GM23338 (cell line): ENCODE results near the gene ERN1. TPM values are rescaled to one million over a fixed set of nuclear protein-coding genes. Genes with fewer than 3 reads are reported as not detected.

ENCODE experiments used
- ATAC-seq: fragments of 200-7000 bp; cut with Tn5 transposase; 3 replicates; pipeline ENCODE4 v1.9.1; 2020
- DNase-seq: peaks from one replicate; pipeline ENCODE4 v3.0.0-alpha.2; 2015; ENCODE audit warnings: low spot score
- H2AFZ ChIP-seq: fragments of 200-600 bp; sonication (generic); 2 replicates; pipeline ENCODE4 v1.8.0; 2016; ENCODE audit warnings: antibody characterized with exemption, mild to moderate bottlenecking, moderate library complexity
- H3F3A ChIP-seq: fragments of 200-600 bp; sonication (generic); replicated peaks from 2 replicates; pipeline ENCODE4 v1.8.0; 2017; ENCODE audit warnings: antibody characterized with exemption, mixed run types, low read depth
- H3K27ac ChIP-seq: fragments of 200-600 bp; sonication (generic); 2 replicates; pipeline ENCODE4 v1.6.1; 2016; ENCODE audit warnings: low read depth
- H3K27me3 ChIP-seq: fragments of 200-600 bp; sonication (generic); 2 replicates; pipeline ENCODE4 v1.8.0; 2016; ENCODE audit warnings: mild to moderate bottlenecking, mixed run types, moderate library complexity; ENCODE audit not compliant: insufficient read depth
- H3K36me3 ChIP-seq: fragments of 200-600 bp; sonication (generic); 2 replicates; pipeline ENCODE4 v1.8.0; 2016; ENCODE audit warnings: mild to moderate bottlenecking; ENCODE audit not compliant: insufficient read depth
- H3K4me1 ChIP-seq: fragments of 200-600 bp; sonication (generic); 2 replicates; pipeline ENCODE4 v1.8.0; 2016; ENCODE audit warnings: mild to moderate bottlenecking, moderate library complexity; ENCODE audit not compliant: insufficient read depth
- H3K4me2 ChIP-seq: fragments of 200-600 bp; sonication (generic); 2 replicates; pipeline ENCODE4 v1.7.1; 2017; ENCODE audit warnings: mixed run types
- H3K4me3 ChIP-seq: fragments of 200-600 bp; sonication (generic); 2 replicates; pipeline ENCODE4 v1.6.1; 2016; ENCODE audit warnings: mixed run types
- H3K79me2 ChIP-seq: fragments of 200-600 bp; sonication (generic); replicated peaks from 2 replicates; pipeline ENCODE4 v1.8.0; 2017; ENCODE audit warnings: mild to moderate bottlenecking; ENCODE audit not compliant: insufficient read depth
- H3K9me2 ChIP-seq: fragments of 200-600 bp; sonication (generic); 2 replicates; pipeline ENCODE4 v1.8.0; 2017; ENCODE audit not compliant: insufficient read depth
- H4K20me1 ChIP-seq: fragments of 200-600 bp; sonication (generic); replicated peaks from 2 replicates; pipeline ENCODE4 v1.8.0; 2017; ENCODE audit warnings: mild to moderate bottlenecking; ENCODE audit not compliant: insufficient read depth
- H3K27ac Mint-ChIP-seq: 2 replicates; pipeline ENCODE4 v1.8.0; 2020; ENCODE audit warnings: inconsistent platforms, mild to moderate bottlenecking, moderate library complexity, mixed read lengths
- H3K27me3 Mint-ChIP-seq: 3 replicates; pipeline ENCODE4 v1.8.0; 2022; ENCODE audit warnings: low read depth, mild to moderate bottlenecking, moderate library complexity, mixed read lengths, inconsistent platforms; ENCODE audit not compliant: insufficient read depth, poor library complexity
- H3K36me3 Mint-ChIP-seq: 3 replicates; pipeline ENCODE4 v1.8.0; 2021; ENCODE audit warnings: low read depth, mild to moderate bottlenecking, inconsistent platforms, moderate library complexity, mixed read lengths
- H3K4me1 Mint-ChIP-seq: 3 replicates; pipeline ENCODE4 v1.8.0; 2020; ENCODE audit warnings: mild to moderate bottlenecking, inconsistent platforms, mixed read lengths
- H3K4me3 Mint-ChIP-seq: 3 replicates; pipeline ENCODE4 v1.8.0; 2021; ENCODE audit warnings: moderate library complexity, mild to moderate bottlenecking, inconsistent platforms, mixed read lengths
- H3K9me3 Mint-ChIP-seq: 3 replicates; pipeline ENCODE4 v1.8.0; 2020; ENCODE audit warnings: moderate library complexity, mild to moderate bottlenecking, inconsistent platforms, mixed read lengths
- CTCF ChIP-seq, 2 experiments: fragments of 200-600 bp in 1 of 2; sonication (generic) in 1 of 2; conservative IDR thresholded peaks; 2 replicates each; pipeline versions ENCODE4 v1.5.1 to v1.6.1; 2016 to 2017; ENCODE audit warnings: antibody characterized with exemption in 2 of 2, low read depth in 2 of 2, mild to moderate bottlenecking in 2 of 2, moderate library complexity in 1 of 2
- ETS1 ChIP-seq: IDR thresholded peaks from 2 replicates; pipeline ENCODE4 v1.6.1; 2016; ENCODE audit warnings: antibody characterized with exemption
- EZH2 ChIP-seq: fragments of 200-600 bp; sonication (generic); IDR thresholded peaks from one replicate; pipeline ENCODE4 v1.8.0; 2017; ENCODE audit warnings: antibody characterized with exemption, mild to moderate bottlenecking, low read depth; ENCODE audit not compliant: unreplicated experiment
- EZH2phosphoT487 ChIP-seq: fragments of 200-600 bp; sonication (generic); IDR thresholded peaks from one replicate; pipeline ENCODE4 v1.8.1; 2018; ENCODE audit warnings: antibody characterized with exemption; ENCODE audit not compliant: unreplicated experiment
- JUNB ChIP-seq: IDR thresholded peaks from one replicate; pipeline ENCODE4 v1.6.1; 2016; ENCODE audit warnings: antibody characterized with exemption; ENCODE audit not compliant: unreplicated experiment
- NANOG ChIP-seq: IDR thresholded peaks from 2 replicates; pipeline ENCODE4 v1.6.1; 2016; ENCODE audit warnings: antibody characterized with exemption, borderline replicate concordance
- POLR2AphosphoS5 ChIP-seq: IDR thresholded peaks from 2 replicates; pipeline ENCODE4 v1.6.1; 2016; ENCODE audit warnings: antibody characterized with exemption, low read depth
- STAT1 ChIP-seq: IDR thresholded peaks from one replicate; pipeline ENCODE4 v1.6.1; 2016; ENCODE audit warnings: antibody characterized with exemption; ENCODE audit not compliant: unreplicated experiment
- ZNF331 ChIP-seq: fragments of 250-450 bp; sonication (Bioruptor Pico); IDR thresholded peaks from 2 replicates; pipeline ENCODE4 v1.5.0; 2020; ENCODE audit warnings: low read depth, mild to moderate bottlenecking, moderate library complexity
- ZNF462 ChIP-seq: fragments of 250-450 bp; sonication (Bioruptor Pico); IDR thresholded peaks from 2 replicates; pipeline ENCODE4 v1.5.0; 2020; ENCODE audit warnings: mild to moderate bottlenecking, moderate library complexity
- polyA plus RNA-seq: library from polyadenylated mRNA; unstranded; fragments of >200 nt; fragmentation: Nextera tagmentation; extraction: Ambion mirVana; gene quantifications from 2 replicates; pipeline ENCODE4 v1.2.1, GENCODE V29; 2016
- total RNA-seq: library from RNA; depleted of rRNA; stranded (reverse); fragments of >200 nt; shearing (Covaris generic); gene quantifications from 2 replicates; pipeline ENCODE4 v1.2.3, GENCODE V29; 2014

ERN1 gene
- total and polyA plus RNA-seq, 2 experiments from 2014 or later: 5.9 to 7.5 TPM

GRCh38 chr17:64099543-64099942 lies 30.4 kb downstream of the ERN1 start:
- Histone ChIP-seq H3K9me2 (no peaks in the 10 kb centered on the region), H2AFZ (no peak overlapping the region), H3K4me1 (no peaks in the 10 kb centered on the region; the same call in 1 of the 2 replicates), H3K4me2 (no peak overlapping the region), H3K36me3 (no peaks in the 10 kb centered on the region), H3K79me2 (no peaks in the 10 kb centered on the region), H3K27ac (no peak overlapping the region), H3K27me3 (no peaks in the 10 kb centered on the region), H3K4me3 (no peak overlapping the region), H3F3A (no peaks in the 10 kb centered on the region), H4K20me1 (no peaks in the 10 kb centered on the region)
- Mint-ChIP-seq H3K36me3 (peaks cover 12% of the 10 kb centered on the region), H3K27ac (no peak overlapping the region), H3K27me3 (peaks cover 6% of the 10 kb centered on the region), H3K9me3 (peaks cover 3% of the 10 kb centered on the region; the same call in 2 of the 3 replicates), H3K4me3 (no peak overlapping the region), H3K4me1 (peaks cover 8% of the 10 kb centered on the region)
- ATAC-seq: no peak
- no peak for TF ChIP-seq STAT1
- TF ChIP-seq POLR2AphosphoS5: no peak
- no peak for TF ChIP-seq NANOG
- TF ChIP-seq JUNB: no peak
- no peak for TF ChIP-seq EZH2phosphoT487
- no peak for TF ChIP-seq CTCF (conservative IDR thresholded peaks at IDR 0.05; ENCODE audit: low read depth in 2 of 2)
- TF ChIP-seq ZNF331 (CRISPR knock-in tag): no peak
- TF ChIP-seq ETS1: no peak
- DNase-seq: no peak

- Histone ChIP-seq H2AFZ (no peak overlapping the region), H3K4me3 (no peak overlapping the region), H4K20me1 (no peaks in the 10 kb centered on the region), H3K4me2 (no peak overlapping the region), H3K9me2 (no peaks in the 10 kb centered on the region), H3F3A (no peaks in the 10 kb centered on the region), H3K36me3 (no peaks in the 10 kb centered on the region), H3K27ac (no peak overlapping the region), H3K27me3 (no peaks in the 10 kb centered on the region), H3K79me2 (no peaks in the 10 kb centered on the region), H3K4me1 (no peaks in the 10 kb centered on the region; the same call in 1 of the 2 replicates)
- DNase-seq (no peak), ATAC-seq (no peak)
- Mint-ChIP-seq H3K27ac (no peak overlapping the region), H3K9me3 (peaks cover 3% of the 10 kb centered on the region; the same call in 2 of the 3 replicates), H3K27me3 (peaks cover 5% of the 10 kb centered on the region), H3K36me3 (peaks cover 12% of the 10 kb centered on the region), H3K4me3 (no peak overlapping the region), H3K4me1 (peaks cover 10% of the 10 kb centered on the region)
- no peak for TF ChIP-seq EZH2
- no peak for TF ChIP-seq ZNF462
- TF ChIP-seq POLR2AphosphoS5: no peak
Observed at GRCh38 chr17:64097196-64097936, 32.6 kb downstream of the ERN1 start.
